MCF 10A (cell line): Measurements from ENCODE around the gene DDX42. TPM values are rescaled to one million over a fixed set of nuclear protein-coding genes. Genes with fewer than 3 reads are reported as not detected.

Experiments used
- BruUV-seq: library from RNA; stranded (reverse); fragments of 400-500 nt; replicated peaks from 2 replicates; lab custom pipeline; 2021; lab: Mats Ljungman, UMichigan
- CTCF ChIA-PET: fragments of 300-600 bp; sonication (Branson Sonifier 250); formaldehyde crosslinking; extraction: SDS; loops from one replicate; lab custom pipeline; 2021; ENCODE audit warnings: antibody characterized with exemption, inconsistent platforms; lab: Yijun Ruan, JAX
- POLR2A ChIA-PET: fragments of 300-600, 350-650 bp; sonication (Branson Sonifier 250); formaldehyde crosslinking; extraction: SDS; loops from one replicate; lab custom pipeline; 2020; ENCODE audit warnings: antibody characterized with exemption, inconsistent platforms; lab: Yijun Ruan, JAX
- DNase-seq: peaks from one replicate; pipeline ENCODE4 v3.0.0-alpha.2; 2018; ENCODE audit not compliant: unreplicated experiment
- H3K27ac Mint-ChIP-seq: one replicate; pipeline ENCODE4 v1.8.0; 2022; ENCODE audit warnings: mild to moderate bottlenecking, low read depth, mixed read lengths; ENCODE audit not compliant: unreplicated experiment
- H3K27me3 Mint-ChIP-seq: one replicate; pipeline ENCODE4 v1.8.0; 2022; ENCODE audit warnings: mixed read lengths; ENCODE audit not compliant: insufficient read depth, unreplicated experiment
- H3K36me3 Mint-ChIP-seq: one replicate; pipeline ENCODE4 v1.8.0; 2022; ENCODE audit warnings: mild to moderate bottlenecking, moderate library complexity, mixed read lengths; ENCODE audit not compliant: insufficient read depth, unreplicated experiment
- H3K4me1 Mint-ChIP-seq: one replicate; pipeline ENCODE4 v1.8.0; 2022; ENCODE audit warnings: mixed read lengths; ENCODE audit not compliant: insufficient read depth, unreplicated experiment
- H3K4me3 Mint-ChIP-seq: one replicate; pipeline ENCODE4 v1.8.0; 2022; ENCODE audit warnings: mild to moderate bottlenecking, moderate library complexity, mixed read lengths; ENCODE audit not compliant: unreplicated experiment
- H3K9me3 Mint-ChIP-seq: one replicate; pipeline ENCODE4 v1.8.0; 2022; ENCODE audit warnings: mixed read lengths; ENCODE audit not compliant: unreplicated experiment
- CTCF ChIP-seq: fragments of 200-600 bp; IDR thresholded peaks from one replicate; pipeline ENCODE4 v1.8.0; 2022; ENCODE audit warnings: antibody characterized with exemption, mild to moderate bottlenecking; ENCODE audit not compliant: unreplicated experiment
- intact Hi-C: fragments of 100-400 bp; cut with micrococcal nuclease; formaldehyde crosslinking; loops from 2 replicates; pipeline ENCODE4 v1.14.1; 2022
- total RNA-seq: library from RNA; stranded (reverse); gene quantifications from 2 replicates; pipeline ENCODE4 v1.2.3, GENCODE V29; 2022

Gene DDX42
- total RNA-seq, 1 experiment from 2014 or later, result 144 TPM

- DNase-seq, result no peak
- no peak overlapping the region for H3K27ac Mint-ChIP-seq
- ChIA-PET CTCF (no interaction called here), POLR2A (interaction anchor here (1.0 to 1.1 kb wide), 3 partner anchors 9 to 21 kb away, joined by 3 to 7 read pairs (median 4); partner anchors contain the start of genes CCDC47 and DDX42)
- H3K4me1 Mint-ChIP-seq, result no peaks in the 10 kb centered on the region
- no peaks in the 10 kb centered on the region for H3K9me3 Mint-ChIP-seq
- BruUV-seq, result no TSS peak
- no peak overlapping the region for H3K4me3 Mint-ChIP-seq
- intact Hi-C loops, result no loop called here
- H3K27me3 Mint-ChIP-seq, result no peaks in the 10 kb centered on the region
- peaks cover 91% of the 10 kb centered on the region for H3K36me3 Mint-ChIP-seq
- no peak for TF ChIP-seq CTCF
Observed at GRCh38 chr17:63752707-63753106, 21.3 kb upstream of the DDX42 start.

GRCh38 chr17:63753215-63753614 lies 20.8 kb upstream of the DDX42 start:
- DNase-seq, result no peak
- POLR2A ChIA-PET, result interaction anchor here (1.0 to 1.5 kb wide), 3 partner anchors 15 to 21 kb away, joined by 3 to 7 read pairs (median 3); no protein-coding TSS in a partner anchor
- no peaks in the 10 kb centered on the region for H3K9me3 Mint-ChIP-seq
- no peaks in the 10 kb centered on the region for H3K4me1 Mint-ChIP-seq
- H3K27ac Mint-ChIP-seq, result no peak overlapping the region
- no peak overlapping the region for H3K4me3 Mint-ChIP-seq
- TF ChIP-seq CTCF, result no peak
- H3K27me3 Mint-ChIP-seq, result no peaks in the 10 kb centered on the region
- BruUV-seq, result no TSS peak
- intact Hi-C loops, result no loop called here
- peaks cover 92% of the 10 kb centered on the region for H3K36me3 Mint-ChIP-seq
- CTCF ChIA-PET, result no interaction called here

GRCh38 chr17:63754046-63754445 lies 19.9 kb upstream of the DDX42 start:
- H3K36me3 Mint-ChIP-seq, result peaks cover 92% of the 10 kb centered on the region
- H3K9me3 Mint-ChIP-seq, result no peaks in the 10 kb centered on the region
- no peak overlapping the region for H3K27ac Mint-ChIP-seq
- ChIA-PET POLR2A (interaction anchor here (1.1 to 1.5 kb wide), 2 partner anchors 19 to 21 kb away, joined by 3 read pairs; no protein-coding TSS in a partner anchor), CTCF (interaction anchor here (0.5 to 0.7 kb wide), 2 partner anchors 55 to 74 kb away, joined by 3 read pairs; no protein-coding TSS in a partner anchor)
- BruUV-seq, result no TSS peak
- no peaks in the 10 kb centered on the region for H3K4me1 Mint-ChIP-seq
- no peak for TF ChIP-seq CTCF
- intact Hi-C loops, result no loop called here
- no peak overlapping the region for H3K4me3 Mint-ChIP-seq
- DNase-seq, result no peak
- no peaks in the 10 kb centered on the region for H3K27me3 Mint-ChIP-seq

GRCh38 chr17:63758428-63758827 lies 15.5 kb upstream of the DDX42 start:
- Mint-ChIP-seq H3K4me3 (no peak overlapping the region), H3K36me3 (peaks cover 94% of the 10 kb centered on the region), H3K27me3 (no peaks in the 10 kb centered on the region), H3K4me1 (no peaks in the 10 kb centered on the region), H3K9me3 (no peaks in the 10 kb centered on the region), H3K27ac (no peak overlapping the region)
- TF ChIP-seq CTCF, result no peak
- DNase-seq, result no peak
- intact Hi-C loops, result no loop called here
- ChIA-PET POLR2A (interaction anchor here (1.0 kb wide), 1 partner anchor 15 kb away, joined by 7 read pairs; the partner anchor contains the start of genes CCDC47 and DDX42), CTCF (no interaction called here)
- no TSS peak for BruUV-seq
